Endothelial cell of umbilical vein (primary cell): Measurements from ENCODE around the gene GDI2. TPM values are rescaled to one million over a fixed set of nuclear protein-coding genes. Genes with fewer than 3 reads are reported as not detected.

Source experiments
- BruUV-seq: library from RNA; stranded (reverse); fragments of 400-500 nt; replicated peaks from 2 replicates; lab custom pipeline; 2021; lab: Mats Ljungman, UMichigan
- CTCF ChIA-PET: fragments of 300-600, 350-600 bp; sonication (Branson Sonifier 250); formaldehyde crosslinking; loops from one replicate; lab custom pipeline; 2021; ENCODE audit warnings: antibody characterized with exemption, inconsistent platforms; lab: Charles Lee
- POLR2A ChIA-PET: fragments of 300-600, 350-600 bp; sonication (Branson Sonifier 250); formaldehyde crosslinking; loops from one replicate; lab custom pipeline; 2021; ENCODE audit warnings: antibody characterized with exemption, inconsistent platforms; lab: Charles Lee
- DNase-seq: peaks from one replicate; pipeline ENCODE4 v3.0.0-alpha.2; 2011; ENCODE audit warnings: low read depth, low spot score
- FAIRE-seq: peaks from 2 replicates; lab custom pipeline; 2011; peaks lifted over from hg19 to GRCh38; lab: Jason Lieb, UNC
- H2AFZ ChIP-seq: 2 replicates; pipeline ENCODE4 v1.6.0; 2012; ENCODE audit warnings: low read depth, low read length, control low read depth, inconsistent platforms
- H3K27ac ChIP-seq: 2 replicates; pipeline ENCODE4 v1.5.1; 2011; ENCODE audit warnings: low read depth, mild to moderate bottlenecking, control low read depth, low read length, moderate library complexity; ENCODE audit not compliant: insufficient read depth
- H3K27me3 ChIP-seq, 2 experiments: 2 replicates each; pipeline versions ENCODE4 v1.6.0 to v1.6.1; 2011; ENCODE audit warnings: low read length in 2 of 2, mixed read lengths in 1 of 2; ENCODE audit not compliant: control insufficient read depth in 2 of 2, insufficient read depth in 2 of 2
- H3K36me3 ChIP-seq, 2 experiments: 2 replicates in 1 of 2; 3 replicates in 1 of 2; pipeline ENCODE4 v1.5.1; 2011; ENCODE audit warnings: low read length in 2 of 2, mild to moderate bottlenecking in 1 of 2, moderate library complexity in 1 of 2; ENCODE audit not compliant: control insufficient read depth in 2 of 2, insufficient read depth in 2 of 2; ENCODE audit errors: extremely low read depth in 1 of 2
- H3K4me1 ChIP-seq: 3 replicates; pipeline ENCODE4 v1.5.1; 2011; ENCODE audit warnings: mild to moderate bottlenecking, low read length; ENCODE audit not compliant: control insufficient read depth, insufficient read depth; ENCODE audit errors: extremely low read depth
- H3K4me2 ChIP-seq: 2 replicates; pipeline ENCODE4 v1.6.1; 2011; ENCODE audit warnings: low read length, control low read depth, mixed read lengths; ENCODE audit not compliant: insufficient read depth
- H3K4me3 ChIP-seq, 3 experiments: fragments of 200-600 bp in 1 of 3; sonication (generic), shearing (Covaris generic) in 1 of 3; replicated peaks in 1 of 3; 2 replicates each; pipeline ENCODE4 v1.5.1; 2011 to 2016; ENCODE audit warnings: control low read depth in 3 of 3, low read length in 3 of 3, mild to moderate bottlenecking in 2 of 3, inconsistent platforms in 1 of 3, low read depth in 1 of 3, moderate library complexity in 1 of 3; ENCODE audit not compliant: insufficient read depth in 1 of 3
- H3K79me2 ChIP-seq: 2 replicates; pipeline ENCODE4 v1.6.0; 2012; ENCODE audit warnings: low read length, inconsistent platforms; ENCODE audit not compliant: control insufficient read depth, insufficient read depth
- H3K9ac ChIP-seq: replicated peaks from 2 replicates; pipeline ENCODE3; 2011; ENCODE audit warnings: low read length, control low read depth; ENCODE audit not compliant: insufficient read depth; ENCODE audit errors: extremely low read depth
- H3K9me1 ChIP-seq: replicated peaks from 3 replicates; pipeline ENCODE4 v1.6.0; 2011; ENCODE audit warnings: mild to moderate bottlenecking, low read length; ENCODE audit not compliant: control insufficient read depth, insufficient read depth; ENCODE audit errors: extremely low read depth
- H3K9me3 ChIP-seq: replicated peaks from 2 replicates; pipeline ENCODE4 v1.5.1; 2012; ENCODE audit warnings: low read length, inconsistent platforms; ENCODE audit not compliant: control insufficient read depth, insufficient read depth
- H4K20me1 ChIP-seq: replicated peaks from 2 replicates; pipeline ENCODE3; 2011; ENCODE audit warnings: mild to moderate bottlenecking, low read length; ENCODE audit not compliant: control insufficient read depth, insufficient read depth; ENCODE audit errors: extremely low read depth
- EZH2 ChIP-seq: IDR thresholded peaks from 2 replicates; pipeline ENCODE4 v1.6.1; 2012; ENCODE audit warnings: borderline replicate concordance, low read depth, mild to moderate bottlenecking, moderate library complexity, low read length, inconsistent platforms; ENCODE audit not compliant: severe bottlenecking
- FOS ChIP-seq: IDR thresholded peaks from 2 replicates; pipeline ENCODE4 v1.6.1; 2011; ENCODE audit warnings: mild to moderate bottlenecking, low read length, moderate library complexity, borderline replicate concordance; ENCODE audit not compliant: insufficient read depth
- GATA2 ChIP-seq: IDR thresholded peaks from 2 replicates; pipeline ENCODE4 v1.7.0; 2011; ENCODE audit warnings: low read depth, mild to moderate bottlenecking, moderate library complexity, mixed read lengths, low read length; ENCODE audit not compliant: insufficient read length, insufficient read depth
- JUN ChIP-seq: IDR thresholded peaks from 2 replicates; pipeline ENCODE4 v1.6.1; 2011; ENCODE audit warnings: borderline replicate concordance, low read depth; ENCODE audit not compliant: insufficient read length, insufficient read depth
- MYC ChIP-seq: IDR thresholded peaks from one replicate; pipeline ENCODE4 v1.6.1; 2011; ENCODE audit warnings: mild to moderate bottlenecking, low read depth, low read length
- POLR2A ChIP-seq: IDR thresholded peaks from 2 replicates; pipeline ENCODE4 v1.6.1; 2012; ENCODE audit warnings: low read depth, mild to moderate bottlenecking, control low read depth, low read length
- POLR2AphosphoS5 ChIP-seq: IDR thresholded peaks from 2 replicates; pipeline ENCODE4 v1.6.1; 2012; ENCODE audit warnings: low read depth, mild to moderate bottlenecking, control low read depth, low read length, moderate library complexity; ENCODE audit not compliant: insufficient read depth
- dilution Hi-C: fragments of 300-500 bp; cut with MboI; formaldehyde crosslinking; loops from one replicate; pipeline ENCODE4 v1.15.0; 2019; ENCODE audit warnings: low sequenced_read_pairs; ENCODE audit not compliant: extremely low pct_ligation_motif_present
- intact Hi-C: fragments of 100-400 bp; cut with micrococcal nuclease; formaldehyde crosslinking; loops from one replicate; pipeline ENCODE4 v1.10.0; 2022
- polyA plus RNA-seq, 4 experiments: library from polyadenylated mRNA; depleted of rRNA in 3 of 4; stranded (reverse) in 3 of 4; unstranded in 1 of 4; fragments of >200 nt; gene quantifications; 2 replicates each; pipeline versions ENCODE4 v1.2.1 to v1.2.3, GENCODE V29; 2011 to 2012; ENCODE audit warnings: missing spikeins in 1 of 4
- total RNA-seq: library from RNA; stranded (reverse); gene quantifications from 2 replicates; pipeline ENCODE4 v1.2.3, GENCODE V29; 2021
- TF ChIP-seq, protein P1 (sequence below): IDR thresholded peaks from 2 replicates; pipeline ENCODE4 v1.6.1; 2011; ENCODE audit not compliant: insufficient read depth, insufficient read length
- TF ChIP-seq, protein P2 (sequence below), 2 donors: IDR thresholded peaks; 1 replicate in 1 of 2; 2 replicates in 1 of 2; pipeline ENCODE4 v1.5.1; 2011; ENCODE audit warnings: low read length in 2 of 2, mild to moderate bottlenecking in 2 of 2, moderate library complexity in 2 of 2, control low read depth in 1 of 2, inconsistent platforms in 1 of 2, low read depth in 1 of 2; ENCODE audit not compliant: insufficient read depth in 1 of 2; ENCODE audit errors: extremely low read depth in 1 of 2

The GDI2 gene
- total and polyA plus RNA-seq, 2 donors (not counting 3 experiments of a cell fraction or from before 2014, with no cell fraction given): 154 to 307 TPM

DNA sequence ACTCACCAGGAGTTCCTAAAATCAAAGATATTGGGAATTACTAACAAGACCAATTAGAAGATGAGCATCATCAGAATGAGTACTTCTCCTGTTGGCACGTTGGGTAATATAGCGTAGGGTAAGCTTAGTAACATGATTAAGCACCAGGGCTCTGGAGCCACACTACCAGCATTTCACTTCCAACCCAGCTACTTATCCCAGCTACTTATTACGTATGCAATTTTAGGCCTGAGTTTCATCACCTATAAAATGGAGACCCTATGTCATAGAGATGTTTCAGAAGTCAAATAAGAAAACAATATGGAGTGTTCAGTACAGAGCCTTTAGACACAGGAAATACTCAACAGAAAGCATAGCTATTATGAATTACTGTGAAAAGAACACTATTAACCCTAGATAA, 19.0 kb downstream of the GDI2 start:
- TF ChIP-seq FOS (no peak), POLR2A (no peak), MYC (no peak)
- no peak overlapping the region for H3K4me3 ChIP-seq
- no peak for FAIRE-seq
- ChIA-PET POLR2A (no interaction called here), CTCF (interaction anchor here (1.1 to 1.6 kb wide), 2 partner anchors 11 to 76 kb away, joined by 3 to 4 read pairs; no protein-coding TSS in a partner anchor)
- peaks cover 15 to 23% of the 10 kb centered on the region in 2 experiments for H3K36me3 ChIP-seq
- H3K79me2 ChIP-seq: peaks cover 61% of the 10 kb centered on the region
- no peak overlapping the region for H3K9ac ChIP-seq
- BruUV-seq: no TSS peak
- no peak overlapping the region for H3K4me2 ChIP-seq
- dilution Hi-C loops: no loop called here
- no peaks in the 10 kb centered on the region for H3K9me3 ChIP-seq
- no peak overlapping the region for H3K27ac ChIP-seq
- no peaks in the 10 kb centered on the region for H3K4me1 ChIP-seq
- peaks cover 2% of the 10 kb centered on the region for H3K9me1 ChIP-seq
- no peak for DNase-seq
- no peak overlapping the region for H2AFZ ChIP-seq
- peaks cover 4% of the 10 kb centered on the region for H4K20me1 ChIP-seq
- intact Hi-C loops: no loop called here
- H3K27me3 ChIP-seq: no peaks in the 10 kb centered on the region

DNA sequence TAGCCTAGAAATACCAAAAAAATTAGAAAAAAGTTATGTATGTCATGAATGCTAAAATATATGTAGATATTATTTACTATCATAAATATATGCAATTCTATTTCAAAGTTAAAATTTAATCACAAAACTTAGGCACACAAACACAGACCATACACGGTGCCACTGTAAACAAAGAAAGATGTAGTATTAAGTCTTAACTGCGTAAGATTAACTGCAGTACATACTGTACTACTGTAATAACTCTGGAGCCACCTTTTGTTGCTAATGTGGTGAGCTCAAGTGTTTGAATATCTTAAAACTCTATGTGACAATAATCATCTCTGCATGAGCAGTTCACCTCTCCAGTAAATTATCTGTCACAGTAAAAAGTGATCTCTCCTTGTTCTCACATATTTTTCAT, 23.6 kb downstream of the GDI2 start:
- FAIRE-seq (no peak), DNase-seq (no peak)
- no peak overlapping the region for H3K4me3 ChIP-seq
- H3K4me2 ChIP-seq: no peak overlapping the region
- ChIA-PET POLR2A (no interaction called here), CTCF (no interaction called here)
- H2AFZ ChIP-seq: no peak overlapping the region
- dilution Hi-C loops (no loop called here), intact Hi-C loops (loop anchor here (2.0 kb wide), 1 partner anchor 13 kb away; no protein-coding TSS in a partner anchor)
- no peak for TF ChIP-seq JUN
- no peak for TF ChIP-seq MYC
- TF ChIP-seq POLR2AphosphoS5: no peak
- TF ChIP-seq EZH2: no peak
- TF ChIP-seq, protein P1, sequence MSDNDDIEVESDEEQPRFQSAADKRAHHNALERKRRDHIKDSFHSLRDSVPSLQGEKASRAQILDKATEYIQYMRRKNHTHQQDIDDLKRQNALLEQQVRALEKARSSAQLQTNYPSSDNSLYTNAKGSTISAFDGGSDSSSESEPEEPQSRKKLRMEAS: no peak
- TF ChIP-seq, protein P2, sequence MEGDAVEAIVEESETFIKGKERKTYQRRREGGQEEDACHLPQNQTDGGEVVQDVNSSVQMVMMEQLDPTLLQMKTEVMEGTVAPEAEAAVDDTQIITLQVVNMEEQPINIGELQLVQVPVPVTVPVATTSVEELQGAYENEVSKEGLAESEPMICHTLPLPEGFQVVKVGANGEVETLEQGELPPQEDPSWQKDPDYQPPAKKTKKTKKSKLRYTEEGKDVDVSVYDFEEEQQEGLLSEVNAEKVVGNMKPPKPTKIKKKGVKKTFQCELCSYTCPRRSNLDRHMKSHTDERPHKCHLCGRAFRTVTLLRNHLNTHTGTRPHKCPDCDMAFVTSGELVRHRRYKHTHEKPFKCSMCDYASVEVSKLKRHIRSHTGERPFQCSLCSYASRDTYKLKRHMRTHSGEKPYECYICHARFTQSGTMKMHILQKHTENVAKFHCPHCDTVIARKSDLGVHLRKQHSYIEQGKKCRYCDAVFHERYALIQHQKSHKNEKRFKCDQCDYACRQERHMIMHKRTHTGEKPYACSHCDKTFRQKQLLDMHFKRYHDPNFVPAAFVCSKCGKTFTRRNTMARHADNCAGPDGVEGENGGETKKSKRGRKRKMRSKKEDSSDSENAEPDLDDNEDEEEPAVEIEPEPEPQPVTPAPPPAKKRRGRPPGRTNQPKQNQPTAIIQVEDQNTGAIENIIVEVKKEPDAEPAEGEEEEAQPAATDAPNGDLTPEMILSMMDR (IDR thresholded peaks at IDR 0.05; ENCODE audit: extremely low read depth in 1 of 2, insufficient read depth in 1 of 2, low read depth in 1 of 2, low read length in 2 of 2): no peak
- TF ChIP-seq GATA2: no peak
- TF ChIP-seq FOS: no peak
- TF ChIP-seq POLR2A: no peak
- H3K4me1 ChIP-seq: peaks cover 12% of the 10 kb centered on the region
- peaks cover 7% of the 10 kb centered on the region for H4K20me1 ChIP-seq
- H3K27ac ChIP-seq: no peak overlapping the region
- H3K36me3 ChIP-seq: peaks cover 14 to 16% of the 10 kb centered on the region in 2 experiments
- H3K79me2 ChIP-seq: peaks cover 61% of the 10 kb centered on the region
- H3K9me1 ChIP-seq: no peaks in the 10 kb centered on the region
- no TSS peak for BruUV-seq
- H3K9ac ChIP-seq: no peak overlapping the region
- no peaks in the 10 kb centered on the region for H3K9me3 ChIP-seq
- H3K27me3 ChIP-seq: no peaks in the 10 kb centered on the region
